GM19438 (cell line): ENCODE data around the gene GPC5.
"Not testable (repeated sequence)": the region's sequence is repeated elsewhere in the genome, so short reads cannot be mapped to it uniquely, and the experiment has no call there.

Source experiments
- ATAC-seq: cut with Tn5 transposase; IDR thresholded peaks from one replicate; pipeline ENCODE4 v1.9.1; 2021; ENCODE audit warnings: low read depth; ENCODE audit not compliant: unreplicated experiment

The GPC5 gene

GRCh38 chr13:92836171-92836570 lies 1437.8 kb downstream of the GPC5 start:
- ATAC-seq: no peak

GRCh38 chr13:92838786-92839185 lies 1440.4 kb downstream of the GPC5 start:
- no peak for ATAC-seq

DNA sequence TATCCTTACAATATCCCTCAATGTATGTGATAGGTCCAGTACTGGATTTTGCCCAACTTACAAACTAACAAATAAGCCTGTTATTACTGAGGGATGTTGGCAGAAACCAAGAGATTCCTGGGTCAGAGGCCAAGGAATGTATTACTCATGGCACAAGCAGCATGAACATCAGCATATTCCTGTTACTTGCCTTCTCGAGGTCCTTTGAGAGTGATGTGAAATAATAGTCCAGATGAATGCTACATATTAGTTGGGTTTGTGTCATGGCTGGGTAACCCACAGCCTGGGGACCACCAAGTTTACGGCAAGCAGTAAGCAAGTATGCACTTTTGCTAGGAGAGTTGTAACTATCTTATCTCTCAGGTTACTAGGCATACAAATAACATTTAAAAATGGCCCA lies 1443.7 kb downstream of the GPC5 start:
- ATAC-seq: no peak

DNA sequence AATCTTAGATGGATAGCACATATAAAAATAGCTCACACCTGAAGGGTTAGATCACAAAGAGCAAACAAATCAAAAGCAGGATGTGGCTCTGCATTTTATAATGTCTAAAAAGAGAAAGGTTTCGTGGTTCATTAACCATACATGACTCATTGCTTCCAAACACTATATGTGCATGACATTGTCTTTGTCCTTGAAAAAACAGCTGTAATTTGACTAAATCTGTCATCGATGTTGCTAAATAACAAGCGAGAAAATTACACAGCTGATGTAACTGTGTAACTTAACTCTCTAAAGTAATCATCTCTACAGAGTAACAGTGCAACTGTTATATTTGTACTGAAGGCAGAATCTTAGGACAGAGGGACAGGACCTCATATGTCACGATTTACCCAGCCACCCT lies 1445.1 kb downstream of the GPC5 start:
- no peak for ATAC-seq

DNA sequence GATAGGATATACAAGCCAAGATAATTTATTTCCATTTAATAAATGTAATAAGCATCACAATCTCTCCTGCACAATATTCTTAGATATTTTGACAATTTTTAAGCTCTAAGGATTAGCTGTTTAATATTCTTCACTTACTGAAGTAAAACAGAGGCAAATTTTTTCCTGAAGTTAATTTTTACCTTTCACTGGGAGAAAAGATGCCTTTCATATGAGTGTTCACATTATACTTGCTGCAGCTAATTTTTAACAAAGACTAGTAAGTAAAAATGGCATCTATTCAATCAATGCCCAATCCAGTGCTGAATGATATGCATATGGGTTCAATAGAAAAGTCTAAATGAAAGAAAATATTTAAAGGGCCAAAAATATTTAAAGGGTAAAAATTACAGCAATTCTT lies 1451.0 kb downstream of the GPC5 start:
- no peak for ATAC-seq

- no peak for ATAC-seq
These were observed 1466.3 kb downstream of the GPC5 start for GRCh38 chr13:92864584-92865284.

DNA sequence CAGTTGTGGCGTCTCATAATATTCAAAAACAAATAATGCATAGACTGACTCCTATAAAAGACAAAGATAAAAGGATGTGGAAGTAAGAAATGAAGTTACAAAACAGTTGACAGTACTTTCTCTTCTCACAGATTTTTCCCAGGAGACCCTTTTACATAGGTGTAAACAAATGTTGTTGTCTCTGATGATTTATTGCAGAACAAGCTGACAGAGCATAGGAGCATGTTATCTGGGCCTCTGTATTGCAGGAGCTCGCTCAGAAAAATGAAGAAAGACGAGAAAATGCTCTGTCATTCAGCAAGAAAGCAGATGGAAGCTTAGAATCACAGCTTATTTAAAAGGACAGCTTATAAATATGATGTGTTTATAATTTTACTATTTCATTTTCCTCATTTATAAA lies 1474.6 kb downstream of the GPC5 start:
- ATAC-seq: no peak

DNA sequence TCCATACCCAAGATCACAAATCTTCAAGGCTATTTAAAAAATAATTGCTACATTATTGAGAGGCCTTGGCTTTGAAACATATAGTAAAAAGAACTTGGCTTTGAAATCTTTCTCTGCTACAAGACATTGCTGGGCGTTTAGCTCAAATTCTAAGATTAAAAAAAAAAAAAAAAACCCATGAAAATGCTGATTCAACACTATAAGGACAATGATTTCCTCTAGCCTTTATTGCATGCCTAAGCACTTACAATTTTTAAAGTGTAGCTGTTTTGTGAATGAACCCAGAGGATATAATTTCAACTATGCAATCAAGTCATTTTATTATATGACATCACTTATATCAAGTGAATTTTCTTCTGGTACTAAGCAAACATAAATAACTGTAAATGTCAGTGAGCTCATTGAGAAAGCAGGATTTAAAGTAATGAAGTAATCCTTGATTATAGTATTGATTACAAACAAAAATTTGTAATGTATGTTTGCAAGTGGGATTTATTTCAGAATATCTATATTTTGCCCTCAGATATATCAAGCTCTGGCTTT lies 1488.2 kb downstream of the GPC5 start:
- ATAC-seq: no peak

DNA sequence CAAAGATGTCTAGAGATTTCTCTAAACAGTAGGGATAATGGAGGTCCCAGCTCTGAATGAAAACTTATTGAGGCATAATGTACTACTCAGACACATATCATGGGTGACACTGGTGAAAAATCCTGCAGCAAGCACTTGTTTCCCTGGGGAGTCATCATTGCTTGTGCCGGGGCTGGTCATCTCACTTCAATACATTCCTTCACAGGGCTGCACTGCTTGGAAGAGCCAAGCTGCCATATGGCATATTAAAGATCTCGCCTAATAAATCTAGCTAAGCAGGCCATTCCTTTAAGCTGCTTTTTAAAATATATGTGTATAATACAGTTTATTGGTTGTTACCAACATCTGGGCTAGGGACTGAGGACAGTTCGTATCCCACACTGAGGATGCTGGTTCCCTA lies 1496.0 kb downstream of the GPC5 start:
- ATAC-seq: no peak

DNA sequence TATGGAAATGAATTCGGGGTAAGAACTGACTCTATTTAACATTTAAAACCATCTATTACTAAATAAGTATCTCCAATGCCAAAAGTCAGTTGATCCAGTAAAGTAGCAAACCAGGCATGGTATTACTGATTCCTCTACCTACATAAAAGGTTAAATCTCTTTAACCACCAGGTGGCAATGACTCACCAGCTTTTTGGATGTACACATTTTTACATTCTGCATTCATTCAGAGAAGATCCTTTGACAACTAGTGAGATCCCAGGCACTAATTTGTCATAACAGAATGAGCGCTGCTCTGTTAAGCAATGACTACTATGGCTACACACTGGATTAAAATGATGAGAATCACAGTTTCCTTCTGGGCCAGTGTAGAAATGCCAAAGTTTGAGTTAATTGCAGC lies 1498.4 kb downstream of the GPC5 start:
- ATAC-seq: no peak

DNA sequence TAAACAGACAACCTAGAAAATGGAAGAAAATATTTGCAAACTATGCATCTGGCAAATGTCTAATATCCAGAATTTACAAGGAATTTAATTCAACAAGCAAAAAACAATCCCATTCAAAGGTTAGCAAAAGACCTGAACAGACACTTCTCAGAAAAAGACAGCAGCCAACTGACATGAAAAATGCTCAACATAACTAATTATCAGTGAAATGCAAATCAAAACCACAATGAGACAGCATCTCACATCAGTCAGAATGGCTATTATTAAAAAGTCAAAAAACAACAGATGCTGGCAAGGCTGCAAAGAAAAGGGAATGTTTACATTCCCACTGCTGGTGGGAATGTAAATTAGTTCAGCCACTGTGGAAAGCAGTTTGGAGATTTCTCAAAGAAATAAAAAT lies 1500.5 kb downstream of the GPC5 start:
- ATAC-seq: not testable (repeated sequence)

GRCh38 chr13:92900446-92900845 lies 1502.0 kb downstream of the GPC5 start:
- ATAC-seq: no peak

GRCh38 chr13:92901739-92902138 lies 1503.3 kb downstream of the GPC5 start:
- ATAC-seq: no peak

GRCh38 chr13:92912629-92913028 lies 1514.2 kb downstream of the GPC5 start:
- no peak for ATAC-seq

DNA sequence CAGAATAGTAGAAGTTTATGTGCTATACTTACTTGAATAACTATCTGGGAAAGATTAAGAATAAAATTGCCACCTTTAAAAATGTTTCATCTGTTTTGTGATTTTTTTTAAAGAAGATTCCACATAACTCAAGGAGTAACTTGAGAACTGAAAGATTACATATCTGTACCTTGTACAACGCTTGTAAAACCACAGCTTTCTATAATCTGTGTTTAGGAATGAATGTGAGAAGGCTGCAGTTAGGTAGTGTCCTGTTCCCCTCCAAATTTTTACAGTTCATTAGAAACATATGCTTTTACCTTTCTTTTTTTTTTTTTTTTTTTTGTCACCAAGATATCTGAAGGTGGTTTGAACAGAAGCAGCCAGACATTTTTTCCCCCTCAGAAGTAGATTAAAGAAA lies 1515.4 kb downstream of the GPC5 start:
- ATAC-seq: no peak
